NCI-H524 (cell line): ENCODE measurements around the gene IKZF1.
A peak's percentile ranks its signal among the peaks of the same experiment; 100 is the strongest.

Source experiments
- DNase-seq, 2 experiments: peaks; one replicate each; lab custom pipeline; 2025; lab: John Stamatoyannopoulos, UW

The IKZF1 gene

DNA sequence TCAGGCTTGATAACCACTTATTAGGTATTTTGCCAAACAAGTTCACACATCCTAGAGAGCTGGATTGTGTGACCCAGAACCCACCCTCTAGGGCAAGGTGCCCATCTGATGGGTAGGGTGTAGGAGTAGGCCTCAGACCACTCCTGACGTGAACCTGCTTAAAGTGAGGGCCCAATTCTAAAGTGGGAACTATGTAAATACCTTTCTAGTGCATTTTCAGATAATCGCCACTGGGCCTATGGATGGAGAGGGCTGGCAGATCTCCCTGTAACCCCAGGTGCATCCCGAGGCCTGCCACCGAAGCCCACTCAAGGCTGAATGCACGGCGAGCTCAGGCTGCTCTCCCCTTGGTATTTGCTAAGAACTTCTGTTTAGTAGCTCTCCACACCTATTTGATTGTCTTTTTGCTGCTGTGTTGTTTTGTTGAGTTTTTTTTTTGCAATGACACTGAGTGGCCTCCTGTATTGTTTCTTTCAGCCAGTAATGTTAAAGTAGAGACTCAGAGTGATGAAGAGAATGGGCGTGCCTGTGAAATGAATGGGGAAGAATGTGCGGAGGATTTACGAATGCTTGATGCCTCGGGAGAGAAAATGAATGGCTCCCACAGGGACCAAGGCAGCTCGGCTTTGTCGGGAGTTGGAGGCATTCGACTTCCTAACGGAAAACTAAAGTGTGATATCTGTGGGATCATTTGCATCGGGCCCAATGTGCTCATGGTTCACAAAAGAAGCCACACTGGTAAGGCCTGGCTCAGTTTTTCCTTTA lies 71.7 kb downstream of the IKZF1 start:
- DNase-seq: no peak

DNA sequence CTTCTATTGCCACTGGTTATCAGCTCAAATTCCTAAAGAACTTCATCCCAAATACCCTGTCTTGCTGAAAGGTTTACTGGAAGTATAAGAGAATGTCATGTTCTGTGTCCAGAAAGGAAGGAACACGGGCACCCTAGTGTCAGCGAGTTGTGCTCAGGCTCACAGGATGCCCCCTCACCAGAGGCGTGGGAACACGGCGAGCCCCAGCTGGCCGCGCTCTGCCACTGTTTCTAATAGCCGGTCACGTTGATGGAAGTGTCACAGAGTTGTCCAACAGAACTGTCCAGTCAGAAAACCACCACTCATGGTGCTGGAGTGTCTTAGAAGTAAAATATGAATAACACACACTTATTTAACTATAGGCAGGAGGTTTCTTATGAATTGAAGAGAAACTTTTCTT lies 72.8 kb downstream of the IKZF1 start:
- DNase-seq: no peak

DNA sequence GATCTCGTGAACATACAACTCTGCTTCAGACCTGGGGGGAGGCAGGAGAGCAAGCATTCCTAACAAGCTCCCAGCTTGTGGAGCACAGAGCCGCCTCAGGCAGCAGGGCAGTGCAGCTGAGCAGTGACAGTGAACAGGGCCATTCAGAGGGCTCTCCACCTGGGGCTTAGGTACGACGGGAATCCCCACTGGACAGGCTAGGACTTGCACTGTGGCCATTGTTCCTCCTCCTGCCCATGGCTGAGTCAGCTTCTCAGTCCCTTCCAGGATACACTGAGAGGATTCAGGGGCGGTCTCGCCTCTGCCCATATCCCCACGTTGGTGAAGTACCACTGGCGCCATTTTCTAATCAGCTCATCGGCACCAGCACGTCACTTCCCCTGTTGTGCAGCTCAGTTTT lies 74.6 kb downstream of the IKZF1 start:
- DNase-seq: no peak

DNA sequence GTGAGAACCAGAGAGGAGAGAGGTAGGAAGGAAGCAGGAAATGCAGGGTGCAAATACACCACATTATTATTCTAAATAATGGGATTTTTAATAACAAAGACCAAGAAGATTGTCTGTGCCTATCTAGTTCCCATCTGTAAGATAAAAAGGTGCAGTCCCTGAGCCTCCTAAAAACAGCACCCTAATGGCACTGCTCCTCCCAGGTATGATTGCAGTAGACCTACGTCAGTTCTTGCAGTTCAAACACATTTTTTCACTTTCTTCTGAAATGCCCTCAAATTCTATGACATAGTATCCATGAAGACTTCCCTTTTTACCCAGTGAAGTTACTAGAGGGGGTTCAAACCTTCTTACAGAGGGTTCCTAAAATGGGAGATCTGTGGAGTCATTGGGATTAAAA lies 75.0 kb downstream of the IKZF1 start:
- DNase-seq: no peak

DNA sequence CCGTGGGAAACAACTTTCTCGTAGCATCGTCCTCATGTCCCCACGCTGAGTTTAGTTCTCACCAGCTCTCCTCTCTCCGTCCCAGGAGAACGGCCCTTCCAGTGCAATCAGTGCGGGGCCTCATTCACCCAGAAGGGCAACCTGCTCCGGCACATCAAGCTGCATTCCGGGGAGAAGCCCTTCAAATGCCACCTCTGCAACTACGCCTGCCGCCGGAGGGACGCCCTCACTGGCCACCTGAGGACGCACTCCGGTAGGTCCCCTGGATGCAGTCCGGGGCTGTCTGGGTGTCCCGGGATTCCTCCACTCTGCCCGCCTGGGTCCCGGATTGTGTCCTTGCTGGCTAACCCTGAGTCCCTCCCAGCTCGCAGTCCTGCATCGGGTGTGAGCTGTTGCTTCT lies 77.9 kb downstream of the IKZF1 start:
- DNase-seq: no peak

DNA sequence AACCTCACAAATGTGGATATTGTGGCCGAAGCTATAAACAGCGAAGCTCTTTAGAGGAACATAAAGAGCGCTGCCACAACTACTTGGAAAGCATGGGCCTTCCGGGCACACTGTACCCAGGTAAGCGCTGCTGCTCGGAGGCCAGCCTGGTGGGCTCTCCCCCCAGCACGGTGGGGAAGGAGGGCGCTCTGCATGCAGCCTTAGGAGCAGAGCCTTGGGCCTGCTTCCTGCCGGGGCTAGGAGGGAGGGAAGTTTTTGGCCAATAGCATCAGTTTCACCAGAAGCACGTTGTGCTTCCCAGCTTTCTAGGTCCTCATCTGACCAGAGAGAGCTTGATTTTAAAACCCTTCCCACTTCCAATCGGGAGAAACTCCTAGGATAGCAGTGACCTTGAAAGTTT lies 82.8 kb downstream of the IKZF1 start:
- DNase-seq: no peak

DNA sequence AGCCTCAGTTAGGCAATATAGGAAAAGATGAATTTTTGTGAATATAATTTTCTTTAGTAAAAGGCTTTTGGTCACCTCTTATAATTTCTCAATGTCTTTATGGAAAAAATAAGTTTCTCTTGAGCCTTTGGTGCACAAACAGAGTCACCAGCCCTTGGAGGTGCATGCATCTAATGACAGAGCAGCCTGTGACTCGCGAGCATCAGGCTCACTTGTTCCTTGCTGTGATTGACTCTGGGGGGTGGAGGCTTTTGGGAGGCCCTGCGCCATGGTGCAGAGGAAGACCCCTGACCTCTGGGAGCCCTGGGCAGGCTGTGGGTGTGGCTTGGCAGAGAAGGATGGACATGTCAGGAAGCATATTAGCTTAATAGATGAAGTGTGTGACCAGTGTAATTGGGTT lies 85.4 kb downstream of the IKZF1 start:
- no peak for DNase-seq

DNA sequence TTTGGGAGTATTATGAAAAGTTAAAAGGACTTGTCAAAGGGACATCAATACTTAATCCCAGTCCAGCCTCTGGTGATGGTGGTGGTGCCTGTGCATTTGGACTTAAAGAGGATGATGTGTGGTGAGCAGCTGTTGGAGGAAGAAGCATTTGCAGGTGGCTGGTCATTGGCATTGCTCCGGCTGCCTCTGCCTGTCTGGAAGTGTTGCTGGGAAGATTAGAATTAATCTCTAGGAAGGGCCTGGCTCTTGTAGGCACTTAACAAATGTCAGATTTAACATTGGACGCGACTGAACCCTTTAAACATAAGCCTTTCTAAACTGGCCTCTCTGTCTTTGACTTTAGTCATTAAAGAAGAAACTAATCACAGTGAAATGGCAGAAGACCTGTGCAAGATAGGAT lies 86.9 kb downstream of the IKZF1 start:
- DNase-seq: peak; percentile 88 to 94

DNA sequence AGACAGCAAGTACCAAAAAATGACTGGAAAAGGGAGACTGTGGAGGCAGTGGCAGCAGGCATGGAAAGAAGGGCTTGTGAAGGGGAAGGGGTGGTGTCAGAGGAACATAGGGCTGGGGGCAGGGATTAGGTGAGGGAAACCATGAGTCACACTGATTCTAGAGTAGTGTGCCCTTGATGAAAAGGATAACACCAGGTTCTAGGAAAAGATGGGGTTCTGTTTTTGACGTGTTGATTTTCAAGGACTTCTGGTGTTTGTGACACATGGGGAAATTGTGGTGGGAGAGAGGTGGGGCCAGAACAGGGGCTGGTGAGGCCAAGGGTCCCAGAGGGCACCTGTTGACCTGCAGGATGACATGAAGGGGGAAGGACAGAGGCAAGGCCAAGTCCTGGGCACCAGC lies 88.6 kb downstream of the IKZF1 start:
- no peak for DNase-seq

DNA sequence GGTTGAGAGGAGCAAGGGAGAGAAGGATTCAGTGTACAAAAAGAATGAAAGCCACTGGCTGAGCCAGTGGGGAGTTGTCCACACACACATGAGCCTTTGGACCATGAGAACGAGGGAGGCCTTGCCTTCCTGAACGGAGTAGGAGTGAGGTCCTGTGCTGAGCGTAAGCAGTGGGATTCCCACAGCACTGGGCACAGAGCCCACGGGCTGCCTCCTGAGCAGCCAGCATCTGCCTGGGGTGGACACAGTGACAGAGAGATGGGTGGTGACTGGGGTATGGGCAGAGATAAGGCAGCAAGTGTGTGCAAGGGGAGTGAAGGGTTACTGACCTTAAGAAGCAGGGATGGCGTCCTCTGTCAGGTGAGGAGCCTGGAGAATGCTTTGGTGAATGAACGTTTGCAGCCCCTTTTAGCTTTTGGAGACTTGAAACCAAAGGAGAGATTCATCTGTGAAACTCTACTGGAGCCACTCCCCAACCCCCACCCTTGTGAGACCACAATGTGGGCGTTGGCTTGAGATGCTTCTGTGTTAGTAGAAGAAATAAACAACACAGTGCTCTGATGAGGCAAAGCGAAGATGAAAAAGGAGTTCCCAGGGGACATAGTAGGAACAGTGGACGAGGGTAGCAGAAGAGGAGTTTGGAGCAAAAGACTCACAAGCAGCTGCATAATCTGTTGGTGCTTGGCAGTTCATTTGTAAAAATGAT lies 89.2 kb downstream of the IKZF1 start:
- no peak for DNase-seq

DNA sequence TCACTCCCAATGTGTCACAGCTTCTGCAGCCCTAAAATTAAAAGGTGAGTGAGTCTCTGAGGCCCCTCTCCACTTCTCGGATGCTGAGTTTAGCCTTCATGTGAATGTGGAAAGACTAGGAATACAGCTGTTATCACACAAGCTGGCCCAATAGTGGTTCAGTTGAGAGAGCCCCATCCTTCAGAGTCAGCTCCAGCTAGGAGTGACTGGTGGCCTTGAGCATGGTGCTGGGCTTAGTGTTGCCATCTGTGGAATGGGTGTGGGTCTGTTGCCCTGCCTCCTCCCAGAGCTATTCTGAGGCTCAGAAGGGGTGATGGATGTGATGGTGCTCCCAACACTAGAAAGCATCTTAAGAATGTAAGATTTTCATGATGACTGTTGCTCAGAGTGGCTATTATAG lies 89.8 kb downstream of the IKZF1 start:
- DNase-seq: no peak

DNA sequence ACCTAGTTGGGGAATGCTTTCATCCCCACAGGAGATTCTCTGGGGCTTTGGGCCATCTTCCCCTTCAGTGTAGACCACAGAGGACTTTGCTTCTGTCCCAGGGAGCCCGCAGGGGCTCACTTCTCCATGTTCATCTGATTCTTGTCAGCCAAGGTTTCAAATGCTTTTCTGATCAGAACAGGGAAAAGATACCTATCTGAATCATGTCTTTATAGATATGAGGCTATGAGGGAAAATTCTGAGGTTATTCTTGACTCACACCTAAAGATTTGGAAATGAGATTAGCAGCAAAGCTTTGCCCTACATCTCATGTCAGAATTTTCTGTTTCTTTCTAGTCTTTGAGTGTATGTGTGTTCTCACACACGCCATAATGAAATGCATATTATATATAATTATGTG lies 92.3 kb downstream of the IKZF1 start:
- DNase-seq: no peak

DNA sequence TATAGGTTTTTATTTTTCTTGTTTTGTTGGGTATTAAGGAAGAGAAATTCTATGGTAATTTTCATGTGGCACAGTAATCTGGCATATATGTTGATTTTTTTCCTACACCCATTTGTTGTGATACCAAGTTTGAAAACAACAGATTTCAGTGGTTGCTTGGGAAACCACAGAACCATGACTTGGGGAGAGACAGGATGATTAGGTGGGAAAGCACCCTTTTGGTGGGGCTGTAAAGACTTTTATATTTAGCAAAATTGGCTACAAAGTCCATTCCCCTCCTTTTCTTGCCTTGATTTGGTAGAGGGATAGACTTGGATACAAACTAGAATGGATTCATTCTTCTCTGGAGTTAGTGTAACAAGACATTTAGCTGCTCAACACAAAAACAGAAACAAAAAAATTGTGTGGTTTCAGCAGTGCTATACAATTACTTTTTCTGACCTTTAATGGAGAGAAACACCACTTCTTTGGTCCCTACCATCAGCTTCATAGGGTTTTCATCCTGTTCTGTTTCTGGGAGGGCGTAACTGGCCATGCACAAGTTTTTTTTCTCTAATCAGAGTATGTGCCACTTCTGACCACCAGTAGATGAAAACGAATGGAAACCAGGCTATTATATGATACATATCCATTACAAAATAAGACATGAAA lies 92.9 kb downstream of the IKZF1 start:
- no peak for DNase-seq

DNA sequence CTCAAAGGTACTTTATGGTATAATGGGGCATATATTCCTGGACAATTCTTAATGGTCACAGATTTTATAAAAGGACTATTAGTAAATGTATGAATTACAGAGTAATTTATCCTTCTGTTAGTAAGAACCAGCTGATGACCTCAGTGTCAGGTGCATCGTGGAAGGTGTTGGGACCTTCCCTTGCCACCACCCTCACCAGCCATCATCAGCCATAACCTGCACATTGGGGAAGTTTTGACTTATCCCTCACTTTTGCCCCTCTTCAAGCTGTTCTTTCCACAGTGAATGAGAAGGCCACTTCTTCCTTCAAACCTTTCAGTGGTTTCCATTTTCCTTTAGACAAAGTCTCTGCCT lies 93.4 kb downstream of the IKZF1 start:
- no peak for DNase-seq

DNA sequence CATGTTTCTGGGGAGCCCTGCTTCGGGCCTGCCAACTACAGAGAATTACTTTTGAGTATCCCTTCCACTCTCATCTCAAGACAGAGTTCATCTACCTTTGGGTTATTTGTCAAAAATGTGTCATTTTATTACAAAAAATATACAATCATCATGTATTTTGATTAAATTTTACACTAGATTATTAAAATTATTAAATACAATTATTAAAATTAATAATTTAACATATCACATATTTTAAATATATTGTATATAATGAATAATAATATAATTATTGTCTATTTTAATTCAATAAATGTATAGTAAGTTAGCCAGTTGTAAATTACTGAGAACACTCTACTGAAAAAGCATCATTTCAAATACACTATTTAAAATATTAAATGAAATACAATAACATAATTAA lies 94.7 kb downstream of the IKZF1 start:
- no peak for DNase-seq

DNA sequence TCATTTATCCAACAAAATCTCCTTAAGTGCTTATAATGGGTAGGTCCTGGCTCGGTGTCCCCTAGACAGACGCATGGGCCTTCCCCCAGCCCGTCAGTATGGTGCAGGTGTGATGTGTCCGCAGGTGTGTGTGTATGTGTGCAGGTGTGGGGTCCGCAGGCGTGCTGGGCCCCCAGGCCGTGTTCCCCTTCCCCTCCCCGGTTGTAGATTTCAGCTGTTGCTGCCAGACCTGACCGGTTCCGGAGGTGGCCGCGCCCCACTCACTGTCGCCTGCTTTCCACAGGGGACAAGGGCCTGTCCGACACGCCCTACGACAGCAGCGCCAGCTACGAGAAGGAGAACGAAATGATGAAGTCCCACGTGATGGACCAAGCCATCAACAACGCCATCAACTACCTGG lies 95.1 kb downstream of the IKZF1 start:
- DNase-seq: no peak

DNA sequence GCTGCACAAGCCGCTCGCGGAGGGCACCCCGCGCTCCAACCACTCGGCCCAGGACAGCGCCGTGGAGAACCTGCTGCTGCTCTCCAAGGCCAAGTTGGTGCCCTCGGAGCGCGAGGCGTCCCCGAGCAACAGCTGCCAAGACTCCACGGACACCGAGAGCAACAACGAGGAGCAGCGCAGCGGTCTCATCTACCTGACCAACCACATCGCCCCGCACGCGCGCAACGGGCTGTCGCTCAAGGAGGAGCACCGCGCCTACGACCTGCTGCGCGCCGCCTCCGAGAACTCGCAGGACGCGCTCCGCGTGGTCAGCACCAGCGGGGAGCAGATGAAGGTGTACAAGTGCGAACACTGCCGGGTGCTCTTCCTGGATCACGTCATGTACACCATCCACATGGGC lies 95.6 kb downstream of the IKZF1 start:
- peak; percentile 17 to 47 for DNase-seq

DNA sequence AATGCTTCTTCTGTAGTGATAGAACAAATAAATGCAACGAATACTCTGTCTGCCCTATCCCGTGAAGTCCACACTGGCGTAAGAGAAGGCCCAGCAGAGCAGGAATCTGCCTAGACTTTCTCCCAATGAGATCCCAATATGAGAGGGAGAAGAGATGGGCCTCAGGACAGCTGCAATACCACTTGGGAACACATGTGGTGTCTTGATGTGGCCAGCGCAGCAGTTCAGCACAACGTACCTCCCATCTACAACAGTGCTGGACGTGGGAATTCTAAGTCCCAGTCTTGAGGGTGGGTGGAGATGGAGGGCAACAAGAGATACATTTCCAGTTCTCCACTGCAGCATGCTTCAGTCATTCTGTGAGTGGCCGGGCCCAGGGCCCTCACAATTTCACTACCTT lies 99.9 kb downstream of the IKZF1 start:
- peak in 1 of 2 experiments; percentile 5 for DNase-seq

DNA sequence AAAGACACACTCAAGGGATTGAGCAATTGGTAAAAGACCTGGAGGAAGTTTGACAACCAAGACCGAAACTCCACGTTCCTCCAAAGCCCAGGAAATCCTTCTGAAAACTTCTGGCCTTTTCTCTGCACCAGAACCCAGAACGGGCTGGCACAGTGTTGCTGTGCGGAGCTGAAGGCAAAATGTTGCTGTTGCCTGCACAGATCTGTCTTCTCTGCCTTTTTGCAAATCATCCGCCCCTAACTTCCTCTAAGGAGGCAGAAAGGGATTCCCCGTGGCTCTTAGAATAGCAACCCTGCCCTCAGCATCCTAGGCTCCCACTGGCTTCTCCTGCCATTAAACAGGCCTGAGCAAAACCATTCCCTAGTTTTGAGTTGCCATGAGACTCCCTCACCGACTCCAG lies 100.7 kb downstream of the IKZF1 start:
- DNase-seq: no peak

DNA sequence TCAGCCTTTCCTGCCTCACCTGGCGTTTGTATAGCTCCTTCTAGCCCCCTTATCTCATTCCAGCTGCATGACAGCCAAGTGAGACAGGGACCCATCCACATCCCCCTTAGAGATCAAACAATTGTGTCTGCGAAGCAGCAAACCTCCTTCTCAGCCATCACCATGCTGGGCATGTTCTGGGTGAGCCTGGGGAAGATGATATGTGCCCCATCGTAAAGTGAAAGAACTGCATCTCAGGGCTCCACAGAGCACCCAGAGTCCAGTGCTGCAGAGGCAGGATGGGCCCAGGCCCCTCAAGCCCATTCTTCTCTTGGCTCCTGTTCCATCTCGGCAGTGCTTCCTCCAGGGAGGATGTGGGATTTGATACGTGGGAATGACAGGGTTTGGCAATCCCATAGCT lies 102.4 kb downstream of the IKZF1 start:
- no peak for DNase-seq

DNA sequence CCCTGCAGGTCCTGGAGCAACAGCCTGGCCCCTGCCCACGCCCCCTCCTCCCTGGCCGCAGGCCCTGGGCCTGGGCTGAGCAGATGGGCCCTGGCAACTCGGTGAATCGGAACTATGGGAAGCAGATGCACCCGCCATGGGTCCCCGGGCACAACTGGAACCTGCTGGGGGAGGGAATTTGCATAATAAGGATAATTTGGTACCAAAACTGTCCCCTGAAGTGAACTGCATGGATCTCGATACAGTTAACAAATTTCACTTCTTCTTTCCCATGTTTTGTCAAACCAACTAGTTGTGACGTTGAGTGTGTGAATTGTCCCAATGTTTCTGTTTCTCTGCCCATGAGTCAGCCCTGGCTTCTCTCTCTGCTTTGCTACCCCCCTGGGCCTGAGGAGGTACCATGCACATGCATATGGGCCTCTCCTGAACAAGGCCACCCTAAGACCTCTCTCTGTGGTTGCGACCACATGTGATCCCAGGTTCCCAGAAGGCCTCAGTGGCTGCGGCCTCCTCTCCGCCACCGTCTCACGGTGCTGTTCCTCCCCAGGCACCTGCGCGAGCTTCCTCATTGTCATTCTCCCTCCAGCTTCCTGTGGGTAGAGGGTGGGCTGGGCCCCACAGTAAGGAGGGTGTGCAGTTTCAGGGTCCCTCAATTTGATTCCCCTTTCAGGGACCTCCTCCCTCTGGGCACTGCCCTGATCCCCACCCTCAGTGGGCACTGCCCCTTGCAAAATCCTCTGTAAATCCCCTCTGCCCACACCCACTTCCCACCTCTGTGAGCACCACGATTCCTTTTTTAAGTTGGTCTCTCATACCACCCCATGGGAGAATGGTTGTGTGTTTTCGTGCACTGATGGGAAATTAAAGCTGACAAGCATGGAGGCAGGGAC lies 105.6 kb downstream of the IKZF1 start:
- DNase-seq: no peak

DNA sequence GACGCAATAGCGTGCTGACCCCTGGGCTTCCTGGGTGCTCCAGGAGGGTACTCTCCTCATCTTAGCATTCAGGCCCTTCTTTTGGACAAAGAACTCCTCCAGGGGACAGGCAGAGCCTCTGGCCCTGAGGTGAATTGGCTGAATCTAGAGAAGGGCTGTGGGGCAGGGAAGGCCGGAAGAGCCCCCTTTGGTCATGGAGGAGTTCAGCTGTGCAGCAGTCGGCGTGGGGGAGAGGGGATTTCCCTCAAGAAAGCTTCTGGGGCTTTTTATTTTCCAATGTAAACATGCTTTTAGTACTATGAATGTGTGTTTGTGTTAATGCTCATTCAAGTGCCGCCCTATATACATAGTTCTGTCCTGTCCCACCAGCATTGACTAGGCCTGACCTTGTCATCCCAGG lies 106.8 kb downstream of the IKZF1 start:
- DNase-seq: no peak
